Brain microvascular endothelial cell (primary cell): ENCODE results near the gene TEX55.
"Not testable (repeated sequence)": the region's sequence is repeated elsewhere in the genome, so short reads cannot be mapped to it uniquely, and the experiment has no call there.

ENCODE experiments used
- DNase-seq: peaks from one replicate; pipeline ENCODE4 v3.0.0-alpha.2; 2020
- H3K27ac ChIP-seq: fragments of 250-450 bp; sonication (Bioruptor Pico); 2 replicates; pipeline ENCODE4 v1.5.1; 2020; ENCODE audit warnings: mild to moderate bottlenecking, moderate library complexity
- H3K27me3 ChIP-seq: fragments of 250-450 bp; sonication (Bioruptor Pico); replicated peaks from 2 replicates; pipeline ENCODE4 v1.5.1; 2020; ENCODE audit warnings: mild to moderate bottlenecking
- H3K36me3 ChIP-seq: fragments of 250-450 bp; sonication (Bioruptor Pico); replicated peaks from 2 replicates; pipeline ENCODE4 v1.5.1; 2020; ENCODE audit warnings: mild to moderate bottlenecking
- H3K4me3 ChIP-seq: 2 replicates; pipeline ENCODE4 v1.5.1; 2011; ENCODE audit warnings: low read depth, mild to moderate bottlenecking, control low read depth, low read length, moderate library complexity
- CTCF ChIP-seq: IDR thresholded peaks from 2 replicates; pipeline ENCODE4 v1.5.1; 2011; ENCODE audit warnings: low read depth, mild to moderate bottlenecking, moderate library complexity, low read length, control low read depth, inconsistent platforms; ENCODE audit errors: missing control alignments
- in situ Hi-C: cut with HindIII; loops from 2 replicates; pipeline ENCODE4 v1.10.0; 2017; ENCODE audit warnings: low sequenced_read_pairs, low pct_ligation_motif_present

TEX55 gene

GRCh38 chr3:119149484-119149883 is 3.5 kb downstream of the TEX55 start:
- no peak overlapping the region for H3K27ac ChIP-seq
- no peak for TF ChIP-seq CTCF
- H3K4me3 ChIP-seq = no peak overlapping the region
- no peaks in the 10 kb centered on the region for H3K27me3 ChIP-seq
- DNase-seq = peak; percentile 66
- no peaks in the 10 kb centered on the region for H3K36me3 ChIP-seq
- in situ Hi-C loops = no loop called here

GRCh38 chr3:119156868-119157267 is 10.9 kb downstream of the TEX55 start:
- in situ Hi-C loops = no loop called here
- Histone ChIP-seq H3K36me3 (no peaks in the 10 kb centered on the region), H3K27ac (no peak overlapping the region), H3K27me3 (no peaks in the 10 kb centered on the region), H3K4me3 (no peak overlapping the region)
- no peak for TF ChIP-seq CTCF
- no peak for DNase-seq

- H3K4me3 ChIP-seq = no peak overlapping the region
- TF ChIP-seq CTCF = no peak
- no peaks in the 10 kb centered on the region for H3K27me3 ChIP-seq
- no peak for DNase-seq
- no peaks in the 10 kb centered on the region for H3K36me3 ChIP-seq
- in situ Hi-C loops = no loop called here
- H3K27ac ChIP-seq = no peak overlapping the region
These were observed 12.0 kb downstream of the TEX55 start for GRCh38 chr3:119157971-119158370.

GRCh38 chr3:119160361-119160760 is 14.4 kb downstream of the TEX55 start:
- no peak for TF ChIP-seq CTCF
- in situ Hi-C loops = no loop called here
- Histone ChIP-seq H3K36me3 (no peaks in the 10 kb centered on the region), H3K27me3 (no peaks in the 10 kb centered on the region), H3K4me3 (no peak overlapping the region), H3K27ac (no peak overlapping the region)
- DNase-seq = no peak

GRCh38 chr3:119160815-119161214 is 14.8 kb downstream of the TEX55 start:
- Histone ChIP-seq H3K27ac (no peak overlapping the region), H3K27me3 (no peaks in the 10 kb centered on the region), H3K36me3 (no peaks in the 10 kb centered on the region), H3K4me3 (no peak overlapping the region)
- TF ChIP-seq CTCF = no peak
- DNase-seq = no peak
- in situ Hi-C loops = no loop called here

- Histone ChIP-seq H3K4me3 (no peak overlapping the region), H3K27ac (no peak overlapping the region), H3K27me3 (no peaks in the 10 kb centered on the region), H3K36me3 (no peaks in the 10 kb centered on the region)
- in situ Hi-C loops = no loop called here
- no peak for TF ChIP-seq CTCF
- DNase-seq = no peak
These were observed 15.3 kb downstream of the TEX55 start for GRCh38 chr3:119161240-119161639.

GRCh38 chr3:119164745-119165144 is 18.8 kb downstream of the TEX55 start:
- H3K27me3 ChIP-seq, in situ Hi-C loops, H3K4me3 ChIP-seq, H3K36me3 ChIP-seq, DNase-seq, H3K27ac ChIP-seq: not testable (repeated sequence)
